HG02970 (cell line): Measurements from ENCODE around the gene MZT2A.
"Not testable (repeated sequence)": the region's sequence is repeated elsewhere in the genome, so short reads cannot be mapped to it uniquely, and the experiment has no call there.

Experiments
- ATAC-seq: cut with Tn5 transposase; IDR thresholded peaks from one replicate; pipeline ENCODE4 v1.9.1; 2021; ENCODE audit warnings: mild to moderate bottlenecking, moderate library complexity, moderate number of reproducible peaks; ENCODE audit not compliant: unreplicated experiment, low FRiP score

The MZT2A gene

GRCh38 chr2:131493199-131493968 is 1.2 kb upstream of the MZT2A start:
- ATAC-seq, result peak; percentile 15

- peak; percentile 80 for ATAC-seq
These were observed 411 bp upstream of the MZT2A start for GRCh38 chr2:131492418-131493198.

- ATAC-seq, result not testable (repeated sequence)
These were observed 744 bp downstream of the MZT2A start for GRCh38 chr2:131491469-131491836.

- ATAC-seq, result not testable (repeated sequence)
These were observed 1.4 kb downstream of the MZT2A start for GRCh38 chr2:131490616-131491468.

GRCh38 chr2:131488306-131489205 is 3.6 kb downstream of the MZT2A start:
- no peak for ATAC-seq

GRCh38 chr2:131486201-131486902 is 5.8 kb downstream of the MZT2A start:
- ATAC-seq, result not testable (repeated sequence)

- ATAC-seq, result not testable (repeated sequence)
These were observed 7.2 kb downstream of the MZT2A start for GRCh38 chr2:131484906-131485460.

GRCh38 chr2:131483981-131484820 is 8.0 kb downstream of the MZT2A start:
- ATAC-seq, result not testable (repeated sequence)

- not testable (repeated sequence) for ATAC-seq
These were observed 9.6 kb downstream of the MZT2A start for GRCh38 chr2:131482506-131483155.

GRCh38 chr2:131480351-131480750 is 11.8 kb downstream of the MZT2A start:
- ATAC-seq, result not testable (repeated sequence)

- ATAC-seq, result not testable (repeated sequence)
These were observed 13.2 kb downstream of the MZT2A start for GRCh38 chr2:131478850-131479461.

- not testable (repeated sequence) for ATAC-seq
These were observed 13.9 kb downstream of the MZT2A start for GRCh38 chr2:131478074-131478849.

- not testable (repeated sequence) for ATAC-seq
These were observed 15.0 kb downstream of the MZT2A start for GRCh38 chr2:131477227-131477626.

- not testable (repeated sequence) for ATAC-seq
These were observed 15.8 kb downstream of the MZT2A start for GRCh38 chr2:131476363-131476762.

GRCh38 chr2:131475831-131476230 is 16.4 kb downstream of the MZT2A start, which contains the start of gene TUBA3D:
TUBA3D (plus strand) TSS chr2:131476119; CDS start chr2:131476200, 81 bp downstream.
- no peak for ATAC-seq

- ATAC-seq, result not testable (repeated sequence)
These were observed 18.9 kb downstream of the MZT2A start for GRCh38 chr2:131473266-131473665.
